H9 (cell line): ENCODE results near the gene ADAMTS2. TPM values are rescaled to one million over a fixed set of nuclear protein-coding genes. Genes with fewer than 3 reads are reported as not detected.

ENCODE experiments used
- DNase-seq: peaks from one replicate; pipeline ENCODE4 v3.0.0-alpha.2; 2017
- H2AFZ ChIP-seq: one replicate; pipeline ENCODE4 v1.6.1; 2013; ENCODE audit warnings: mild to moderate bottlenecking, low read length, control low read depth, moderate library complexity
- H2AK5ac ChIP-seq: 2 replicates; pipeline ENCODE4 v1.6.1; 2013; ENCODE audit warnings: low read length, control low read depth, mixed read lengths; ENCODE audit not compliant: insufficient read length
- H2BK120ac ChIP-seq: one replicate; pipeline ENCODE4 v1.6.1; 2013; ENCODE audit warnings: low read depth, mild to moderate bottlenecking, low read length, control low read depth, inconsistent platforms; ENCODE audit not compliant: poor library complexity, severe bottlenecking
- H2BK12ac ChIP-seq: 2 replicates; pipeline ENCODE4 v1.6.1; 2013; ENCODE audit warnings: low read length, control low read depth, mixed read lengths, low read depth; ENCODE audit not compliant: insufficient read length
- H2BK15ac ChIP-seq: 2 replicates; pipeline ENCODE4 v1.6.1; 2013; ENCODE audit warnings: low read depth, low read length, control low read depth
- H2BK20ac ChIP-seq: one replicate; pipeline ENCODE4 v1.6.1; 2013; ENCODE audit warnings: low read depth, mild to moderate bottlenecking, low read length, control low read depth, inconsistent platforms; ENCODE audit not compliant: poor library complexity, severe bottlenecking
- H2BK5ac ChIP-seq: 2 replicates; pipeline ENCODE4 v1.6.1; 2013; ENCODE audit warnings: low read length, control low read depth, mixed read lengths; ENCODE audit not compliant: insufficient read length
- H3K14ac ChIP-seq: 2 replicates; pipeline ENCODE4 v1.6.1; 2013; ENCODE audit warnings: low read length, control low read depth; ENCODE audit not compliant: insufficient read depth
- H3K18ac ChIP-seq: 2 replicates; pipeline ENCODE4 v1.6.1; 2013; ENCODE audit warnings: low read depth, mild to moderate bottlenecking, mixed read lengths, low read length, control low read depth; ENCODE audit not compliant: insufficient read length
- H3K23ac ChIP-seq: 2 replicates; pipeline ENCODE4 v1.6.1; 2013; ENCODE audit warnings: low read length, control low read depth, mixed read lengths, low read depth; ENCODE audit not compliant: insufficient read length
- H3K23me2 ChIP-seq: 2 replicates; pipeline ENCODE4 v1.6.1; 2013; ENCODE audit warnings: low read depth, mild to moderate bottlenecking, mixed read lengths, low read length, control low read depth; ENCODE audit not compliant: insufficient read length, poor library complexity, severe bottlenecking
- H3K27ac ChIP-seq: 2 replicates; pipeline ENCODE4 v1.5.1; 2013; ENCODE audit warnings: low read length, control low read depth, mixed read lengths, low read depth; ENCODE audit not compliant: insufficient read length
- H3K27me3 ChIP-seq: 2 replicates; pipeline ENCODE4 v1.6.1; 2013; ENCODE audit warnings: low read length, control low read depth, inconsistent platforms; ENCODE audit not compliant: insufficient read depth
- H3K4ac ChIP-seq: 2 replicates; pipeline ENCODE4 v1.6.1; 2013; ENCODE audit warnings: low read depth, mild to moderate bottlenecking, control low read depth, inconsistent platforms, low read length, moderate library complexity
- H3K4me1 ChIP-seq: 2 replicates; pipeline ENCODE4 v1.6.1; 2013; ENCODE audit warnings: low read length, control low read depth, inconsistent platforms; ENCODE audit not compliant: insufficient read depth
- H3K4me2 ChIP-seq: 2 replicates; pipeline ENCODE4 v1.6.1; 2013; ENCODE audit warnings: low read length, control low read depth, mixed read lengths; ENCODE audit not compliant: insufficient read length, insufficient read depth
- H3K56ac ChIP-seq: 2 replicates; pipeline ENCODE4 v1.6.1; 2013; ENCODE audit warnings: low read depth, mild to moderate bottlenecking, mixed read lengths, low read length, control low read depth; ENCODE audit not compliant: insufficient read length
- H3K79me1 ChIP-seq: 2 replicates; pipeline ENCODE4 v1.6.1; 2013; ENCODE audit warnings: low read depth, mild to moderate bottlenecking, moderate library complexity, low read length, control low read depth, inconsistent platforms; ENCODE audit not compliant: insufficient read depth, poor library complexity, severe bottlenecking
- H3K79me2 ChIP-seq: 2 replicates; pipeline ENCODE4 v1.6.1; 2013; ENCODE audit warnings: low read length, control low read depth, inconsistent platforms; ENCODE audit not compliant: insufficient read depth
- H3K9ac ChIP-seq: 2 replicates; pipeline ENCODE4 v1.6.1; 2013; ENCODE audit warnings: low read length, control low read depth, mixed read lengths; ENCODE audit not compliant: insufficient read length; ENCODE audit errors: extremely low read depth
- H3K9me3 ChIP-seq: one replicate; pipeline ENCODE4 v1.6.1; 2013; ENCODE audit warnings: low read depth, low read length, inconsistent platforms; ENCODE audit not compliant: control insufficient read depth
- H3T11ph ChIP-seq: one replicate; pipeline ENCODE4 v1.6.1; 2013; ENCODE audit warnings: mild to moderate bottlenecking, low read length, control low read depth, inconsistent platforms
- H4K20me1 ChIP-seq: one replicate; pipeline ENCODE4 v1.6.1; 2013; ENCODE audit not compliant: control insufficient read depth, insufficient read length, insufficient read depth
- H4K5ac ChIP-seq: 2 replicates; pipeline ENCODE4 v1.6.1; 2013; ENCODE audit warnings: low read depth, mild to moderate bottlenecking, mixed read lengths, low read length, control low read depth; ENCODE audit not compliant: insufficient read length
- H4K8ac ChIP-seq: replicated peaks from 2 replicates; pipeline ENCODE4 v1.6.1; 2013; ENCODE audit warnings: low read length, control low read depth, mixed read lengths, low read depth; ENCODE audit not compliant: insufficient read length
- H4K91ac ChIP-seq: 2 replicates; pipeline ENCODE4 v1.6.1; 2013; ENCODE audit warnings: low read depth, mild to moderate bottlenecking, moderate library complexity, mixed read lengths, low read length, control low read depth; ENCODE audit not compliant: insufficient read length
- H3K27ac Mint-ChIP-seq, 3 experiments: 2 replicates in 2 of 3; 3 replicates in 1 of 3; pipeline ENCODE4 v1.8.0; 2020 to 2021; ENCODE audit warnings: mixed read lengths in 3 of 3, mild to moderate bottlenecking in 1 of 3, moderate library complexity in 1 of 3
- H3K27me3 Mint-ChIP-seq: 2 replicates; pipeline ENCODE4 v1.8.0; 2021; ENCODE audit warnings: low read depth, mild to moderate bottlenecking, moderate library complexity, mixed read lengths
- H3K36me3 Mint-ChIP-seq, 3 experiments: 2 replicates in 2 of 3; 3 replicates in 1 of 3; pipeline ENCODE4 v1.8.0; 2020 to 2021; ENCODE audit warnings: low read depth in 3 of 3, mixed read lengths in 3 of 3; ENCODE audit not compliant: insufficient read depth in 1 of 3
- H3K4me1 Mint-ChIP-seq, 2 experiments: 2 replicates each; pipeline ENCODE4 v1.8.0; 2020; ENCODE audit warnings: mixed read lengths in 2 of 2
- H3K4me3 Mint-ChIP-seq, 2 experiments: 2 replicates in 1 of 2; 3 replicates in 1 of 2; pipeline ENCODE4 v1.8.0; 2020 to 2021; ENCODE audit warnings: mild to moderate bottlenecking in 2 of 2, mixed read lengths in 2 of 2, moderate library complexity in 1 of 2
- H3K9me3 Mint-ChIP-seq, 2 experiments: 2 replicates in 1 of 2; 3 replicates in 1 of 2; pipeline ENCODE4 v1.8.0; 2020; ENCODE audit warnings: mild to moderate bottlenecking in 2 of 2, mixed read lengths in 2 of 2, moderate library complexity in 1 of 2
- WGBS: extraction: QIAGEN DNeasy Blood & Tissue Kit; methylation state at CpG from one replicate; pipeline ENCODE4 v1.1.7; 2013; ENCODE audit warnings: missing lambda C conversion rate, low lambda C conversion rate, mixed read lengths; ENCODE audit not compliant: insufficient read length; ENCODE audit errors: extremely low coverage; 5-methylcytosine and 5-hydroxymethylcytosine counted together
- total RNA-seq: library from RNA; stranded (reverse); gene quantifications from 2 replicates; pipeline ENCODE4 v1.2.1, GENCODE V29; 2021
- TF ChIP-seq, protein P1 (sequence below): fragments of 200-600 bp; sonication (generic); conservative IDR thresholded peaks from 3 replicates; pipeline ENCODE4 v1.8.0; 2021; ENCODE audit warnings: antibody characterized with exemption, mild to moderate bottlenecking

Gene ADAMTS2
- total RNA-seq, 1 experiment from 2014 or later, result 5.4 TPM

DNA sequence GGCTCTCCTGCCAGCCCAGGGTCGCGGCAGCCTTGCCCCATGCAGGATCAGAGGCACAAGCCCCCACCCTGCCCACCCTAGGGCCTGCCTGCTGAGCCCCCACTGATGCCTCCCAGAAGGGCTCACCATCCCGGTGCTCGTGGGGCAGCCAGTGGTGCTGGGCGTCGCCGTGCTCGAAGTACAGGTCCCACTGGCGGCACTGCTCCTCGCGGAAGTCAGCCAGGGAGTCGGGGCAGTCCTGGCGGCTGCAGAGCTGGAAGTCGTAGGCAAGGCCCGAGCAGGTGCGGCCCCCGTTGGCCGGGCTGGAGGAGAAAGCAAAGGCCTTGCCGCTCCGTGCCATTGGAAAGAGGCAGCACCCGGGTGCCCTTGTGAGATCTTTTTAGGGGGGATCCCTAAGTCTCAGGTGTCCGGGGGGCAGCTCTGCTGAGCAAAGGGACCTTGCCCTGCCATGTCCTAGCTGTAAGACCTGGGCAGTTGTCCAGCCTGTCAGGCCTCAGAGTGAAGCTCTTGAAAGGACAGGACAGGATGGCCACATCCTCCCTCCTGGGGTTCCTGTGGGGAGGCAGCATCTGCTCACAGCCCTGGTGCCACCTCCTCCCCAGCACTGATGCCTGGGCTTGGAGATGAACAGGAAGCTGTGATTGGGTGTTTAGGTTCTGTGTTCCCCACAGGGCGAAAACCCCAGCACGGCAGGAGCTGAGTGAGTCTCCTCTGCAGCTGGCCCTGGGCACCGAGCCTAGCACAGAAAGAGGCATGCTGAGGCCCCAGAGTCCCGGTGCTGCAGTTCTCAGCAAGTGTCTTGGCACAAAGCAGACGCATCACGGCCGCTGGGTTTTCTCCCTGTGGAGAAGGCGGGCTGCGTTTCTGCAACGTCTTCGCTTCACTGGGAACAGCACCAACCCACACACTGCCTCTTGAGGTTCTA lies 207.4 kb downstream of the ADAMTS2 start:
- Histone ChIP-seq H3K79me1 (no peaks in the 10 kb centered on the region), H3K79me2 (no peaks in the 10 kb centered on the region), H3K4me2 (no peak overlapping the region), H3K23ac (no peak overlapping the region), H2AFZ (no peak overlapping the region), H4K8ac (no peak overlapping the region), H2AK5ac (no peak overlapping the region), H2BK20ac (no peak overlapping the region), H3K4me1 (no peaks in the 10 kb centered on the region), H4K91ac (no peak overlapping the region), H3K18ac (no peak overlapping the region), H3K9me3 (no peaks in the 10 kb centered on the region), H3K14ac (no peak overlapping the region), H3K4ac (no peak overlapping the region), H3K9ac (no peak overlapping the region), H3K27ac (no peak overlapping the region), H2BK5ac (no peak overlapping the region), H4K20me1 (no peaks in the 10 kb centered on the region), H3K27me3 (no peaks in the 10 kb centered on the region), H2BK15ac (no peak overlapping the region), H4K5ac (no peak overlapping the region), H3T11ph (no peak overlapping the region), H2BK120ac (no peak overlapping the region), H2BK12ac (no peak overlapping the region), H3K23me2 (no peaks in the 10 kb centered on the region), H3K56ac (no peak overlapping the region)
- WGBS, result no CpG with 5 or more reads among the region's 33 CpGs
- TF ChIP-seq, protein P1, sequence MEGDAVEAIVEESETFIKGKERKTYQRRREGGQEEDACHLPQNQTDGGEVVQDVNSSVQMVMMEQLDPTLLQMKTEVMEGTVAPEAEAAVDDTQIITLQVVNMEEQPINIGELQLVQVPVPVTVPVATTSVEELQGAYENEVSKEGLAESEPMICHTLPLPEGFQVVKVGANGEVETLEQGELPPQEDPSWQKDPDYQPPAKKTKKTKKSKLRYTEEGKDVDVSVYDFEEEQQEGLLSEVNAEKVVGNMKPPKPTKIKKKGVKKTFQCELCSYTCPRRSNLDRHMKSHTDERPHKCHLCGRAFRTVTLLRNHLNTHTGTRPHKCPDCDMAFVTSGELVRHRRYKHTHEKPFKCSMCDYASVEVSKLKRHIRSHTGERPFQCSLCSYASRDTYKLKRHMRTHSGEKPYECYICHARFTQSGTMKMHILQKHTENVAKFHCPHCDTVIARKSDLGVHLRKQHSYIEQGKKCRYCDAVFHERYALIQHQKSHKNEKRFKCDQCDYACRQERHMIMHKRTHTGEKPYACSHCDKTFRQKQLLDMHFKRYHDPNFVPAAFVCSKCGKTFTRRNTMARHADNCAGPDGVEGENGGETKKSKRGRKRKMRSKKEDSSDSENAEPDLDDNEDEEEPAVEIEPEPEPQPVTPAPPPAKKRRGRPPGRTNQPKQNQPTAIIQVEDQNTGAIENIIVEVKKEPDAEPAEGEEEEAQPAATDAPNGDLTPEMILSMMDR, result no peak
- Mint-ChIP-seq H3K4me1 (no peaks in the 10 kb centered on the region), H3K9me3 (peaks cover 6 to 21% of the 10 kb centered on the region in 2 experiments), H3K4me3 (no peak overlapping the region), H3K36me3 (peaks cover 0 to 12% (median 2%) of the 10 kb centered on the region in 3 experiments; a peak in 4 of 7 replicates), H3K27me3 (no peaks in the 10 kb centered on the region), H3K27ac (no peak overlapping the region)
- no peak for DNase-seq
